NT2/D1 (cell line): ENCODE measurements around the gene SPAG17.

ENCODE experiments used
- YY1 ChIP-seq: IDR thresholded peaks from 2 replicates; pipeline ENCODE4 v1.6.1; 2011; ENCODE audit not compliant: insufficient read length, insufficient read depth
- ZNF274 ChIP-seq: IDR thresholded peaks from 2 replicates; pipeline ENCODE4 v1.6.1; 2011; ENCODE audit warnings: mild to moderate bottlenecking, low read depth, low read length

DNA sequence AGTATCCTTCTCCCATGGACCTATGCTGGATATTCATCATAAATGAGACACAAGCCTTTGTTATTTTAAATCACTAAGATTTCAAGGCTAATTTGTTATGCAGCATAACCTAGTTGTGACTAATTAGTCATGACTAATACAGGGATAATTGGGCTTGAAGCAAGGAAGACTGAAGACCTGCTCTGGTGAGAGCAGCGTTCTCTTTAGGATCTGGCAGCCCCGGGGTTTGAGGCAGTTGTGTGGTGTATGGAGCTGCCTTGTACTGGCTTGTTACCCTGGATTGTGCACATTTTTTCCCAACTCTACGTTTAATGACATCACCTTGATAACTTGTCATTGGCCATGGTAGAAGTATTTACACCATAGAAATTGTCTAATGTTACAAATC lies 25.7 kb upstream of the SPAG17 start:
- no peak for TF ChIP-seq YY1
- TF ChIP-seq ZNF274 = no peak
